DMS114 treated with DMSO at 0.1 percent for 48 hours (cell line): ENCODE measurements around the gene MAN2C1.
"Not testable (repeated sequence)": the region's sequence is repeated elsewhere in the genome, so short reads cannot be mapped to it uniquely, and the experiment has no call there.

Experiments used
- DNase-seq: peaks from one replicate; lab custom pipeline; 2025; ENCODE audit not compliant: unreplicated experiment; lab: John Stamatoyannopoulos, UW

Gene MAN2C1

DNA sequence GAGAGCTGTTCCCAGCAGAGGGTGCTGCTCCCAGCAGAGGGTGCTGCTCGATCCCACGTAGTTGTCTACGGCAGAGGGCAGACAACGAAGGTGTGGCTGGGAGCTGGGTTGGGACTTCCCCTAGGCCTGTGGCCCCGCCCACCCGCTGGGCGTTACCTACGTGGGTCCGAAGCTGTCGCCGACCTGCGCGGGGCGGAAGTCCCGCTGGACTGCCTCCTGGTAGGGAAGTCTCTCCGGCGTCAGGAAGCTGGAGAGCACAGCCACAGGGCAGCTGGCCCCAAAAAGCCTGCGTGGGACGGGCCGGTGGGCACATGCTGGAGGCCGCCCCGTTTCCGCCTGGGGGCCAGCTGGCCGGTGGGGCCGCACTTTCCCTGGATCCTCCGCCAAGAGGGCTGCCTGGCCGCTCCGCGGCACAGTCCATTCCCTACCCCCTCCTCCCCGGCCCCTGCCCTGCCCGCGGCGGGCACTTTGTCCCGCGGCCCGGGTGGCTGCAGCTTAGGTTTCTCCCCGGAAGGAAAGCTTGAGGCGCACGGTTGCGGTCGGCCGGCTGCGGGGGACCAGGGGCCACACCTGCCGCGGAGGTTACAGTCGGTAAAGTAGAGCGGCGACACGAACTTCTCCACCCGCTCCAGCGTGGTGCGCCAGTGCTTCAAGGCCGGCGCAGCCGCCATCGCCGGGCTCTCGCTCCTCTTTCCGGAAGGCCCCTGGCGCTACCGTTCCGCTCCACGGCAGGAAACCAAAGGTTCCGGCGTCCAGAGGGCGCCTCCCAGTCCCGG is at the start of gene MAN2C1:
MAN2C1 (minus strand) TSS at position 695 of the 776 bp plus-strand sequence; CDS start at position 671, 24 bp downstream.
- DNase-seq: peak; percentile 95

DNA sequence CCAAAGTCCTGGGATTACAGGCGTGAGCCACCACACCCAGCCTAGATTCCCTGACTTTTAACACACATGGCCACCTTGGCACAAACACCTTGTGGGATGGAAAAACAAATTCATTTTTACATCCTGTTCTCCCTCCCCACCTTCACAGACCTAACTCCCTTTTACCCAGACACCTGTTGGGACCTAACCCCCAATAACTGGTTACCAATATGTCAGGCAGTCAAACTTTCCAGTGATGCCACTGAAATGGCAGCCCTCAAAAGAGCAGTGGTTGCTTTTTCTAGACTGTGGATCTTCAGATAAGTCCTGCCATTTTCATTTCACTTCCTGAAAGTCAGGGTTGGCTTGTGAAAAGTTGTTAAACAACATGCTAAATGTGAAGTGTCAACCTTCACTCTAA is 48.2 kb upstream of the MAN2C1 start:
- no peak for DNase-seq

DNA sequence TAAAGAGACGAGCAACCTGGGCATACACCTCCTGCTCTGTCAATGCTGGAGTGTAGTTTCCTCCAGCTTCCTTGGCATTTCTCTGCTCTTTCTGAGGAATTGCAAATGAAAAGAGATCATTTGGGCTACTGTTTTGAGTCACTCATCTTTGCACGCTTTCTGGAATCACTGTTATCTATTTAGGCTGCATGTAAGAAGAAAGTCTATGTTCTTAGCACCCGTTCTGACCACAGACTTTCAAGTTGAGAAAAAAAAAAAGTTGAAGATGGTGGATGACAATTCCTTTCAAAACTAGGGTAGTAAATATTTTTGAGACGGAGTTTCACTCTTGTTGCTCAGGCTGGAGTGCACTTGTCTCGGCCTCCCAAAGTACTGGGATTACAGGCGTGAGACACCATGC is 41.8 kb upstream of the MAN2C1 start:
- no peak for DNase-seq

GRCh38 chr15:75407083-75407482 is 38.7 kb upstream of the MAN2C1 start:
- DNase-seq: no peak

GRCh38 chr15:75403892-75404291 is 35.5 kb upstream of the MAN2C1 start:
- DNase-seq: no peak

DNA sequence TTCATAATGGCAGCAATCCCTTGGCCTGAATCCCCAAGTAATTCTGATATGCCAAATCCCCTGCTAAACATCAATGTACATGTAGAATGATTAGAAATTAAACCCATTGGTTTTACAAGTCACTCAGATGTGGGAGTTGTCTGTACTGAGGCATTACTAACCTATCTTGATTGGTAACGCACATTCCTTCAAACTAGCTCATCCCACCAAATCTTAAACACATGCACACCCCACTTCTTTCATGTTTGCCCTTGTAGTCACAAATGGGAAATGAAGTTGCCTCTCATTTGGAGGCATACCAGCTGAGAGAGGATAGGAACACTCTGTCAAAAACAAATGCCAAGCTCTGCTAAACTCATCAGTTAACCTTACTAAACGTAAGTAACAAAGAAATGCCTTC is 29.1 kb upstream of the MAN2C1 start:
- no peak for DNase-seq

GRCh38 chr15:75389791-75390382 is 21.5 kb upstream of the MAN2C1 start:
- DNase-seq: no peak

DNA sequence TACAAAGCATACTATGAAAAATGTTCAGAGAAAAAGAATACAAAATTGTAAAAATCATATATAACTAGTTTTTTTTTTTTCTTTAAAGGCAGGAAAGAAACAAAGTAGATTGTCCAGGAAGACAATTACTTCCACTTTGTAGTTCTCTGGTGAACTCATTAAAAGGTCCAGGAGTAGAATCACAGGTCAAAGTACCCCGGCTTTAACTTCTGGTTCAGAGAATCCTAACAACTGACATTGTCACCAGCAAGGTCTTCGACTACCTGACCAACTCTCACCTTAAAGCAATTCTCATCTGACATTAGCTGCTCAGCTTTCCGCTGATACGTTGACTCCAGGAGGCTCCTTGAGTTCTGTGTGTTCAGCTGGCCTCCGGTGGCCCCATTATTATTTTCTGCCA is 15.6 kb upstream of the MAN2C1 start:
- not testable (repeated sequence) for DNase-seq

- DNase-seq: no peak
Measured at GRCh38 chr15:75380773-75381172, 12.4 kb upstream of the MAN2C1 start.

DNA sequence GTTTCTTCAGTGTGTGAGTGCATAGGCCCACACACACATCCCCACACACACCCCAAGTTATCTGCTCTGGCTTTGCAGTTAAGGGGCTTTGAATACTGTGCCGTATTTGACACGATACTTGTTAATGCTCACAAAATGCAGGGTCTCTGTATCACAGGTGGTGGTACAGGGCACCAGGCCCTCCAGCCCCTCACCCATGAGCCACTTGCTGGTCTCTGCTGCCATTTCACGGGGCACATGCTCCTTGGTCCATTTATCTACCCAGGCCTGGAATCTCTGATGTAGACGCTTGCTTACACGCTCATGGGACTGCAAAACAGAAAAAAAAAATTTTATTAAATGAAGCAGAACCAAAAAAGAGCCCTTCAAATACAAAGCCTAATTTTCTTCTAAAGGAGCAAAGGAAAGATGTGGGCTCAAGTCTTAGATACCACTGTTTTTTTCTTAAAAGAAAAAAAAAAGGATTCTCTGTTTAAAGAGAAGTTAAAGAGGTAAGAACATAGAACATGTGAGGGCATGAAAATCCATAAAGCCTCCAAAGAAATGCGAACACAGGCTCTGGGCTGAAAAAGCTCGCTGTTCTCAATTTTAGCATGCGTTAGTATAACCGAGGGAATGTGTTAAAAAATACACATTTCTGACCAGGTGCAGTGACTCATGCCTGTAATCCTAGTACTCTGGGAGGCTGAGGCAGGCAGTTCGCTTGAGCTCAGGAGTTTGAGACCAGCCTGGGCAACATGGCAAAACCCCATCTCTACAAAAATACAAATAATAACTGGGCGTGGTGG is 3.7 kb upstream of the MAN2C1 start:
- no peak for DNase-seq

DNA sequence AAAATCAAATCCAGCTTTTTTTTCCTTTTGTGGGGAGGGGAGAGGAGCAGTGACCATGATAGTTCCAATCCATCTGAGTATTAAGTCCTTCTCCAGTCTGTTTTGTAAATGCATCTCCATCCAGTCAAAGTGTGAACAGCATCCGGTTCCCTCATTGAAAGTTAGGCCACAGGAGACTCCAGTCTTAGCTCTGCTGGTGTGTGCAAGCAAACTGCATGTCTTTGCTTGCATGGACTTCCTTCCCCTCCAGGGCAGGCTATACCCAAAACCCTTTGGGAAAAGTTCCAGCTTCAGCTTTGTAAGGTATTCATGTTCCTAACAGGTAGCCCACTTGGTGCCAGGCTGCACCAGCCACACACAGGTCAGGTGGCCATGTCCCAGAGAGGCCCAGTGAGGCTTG is 3.1 kb upstream of the MAN2C1 start:
- DNase-seq: no peak

GRCh38 chr15:75369897-75370581 is 1.6 kb upstream of the MAN2C1 start:
- DNase-seq: no peak

DNA sequence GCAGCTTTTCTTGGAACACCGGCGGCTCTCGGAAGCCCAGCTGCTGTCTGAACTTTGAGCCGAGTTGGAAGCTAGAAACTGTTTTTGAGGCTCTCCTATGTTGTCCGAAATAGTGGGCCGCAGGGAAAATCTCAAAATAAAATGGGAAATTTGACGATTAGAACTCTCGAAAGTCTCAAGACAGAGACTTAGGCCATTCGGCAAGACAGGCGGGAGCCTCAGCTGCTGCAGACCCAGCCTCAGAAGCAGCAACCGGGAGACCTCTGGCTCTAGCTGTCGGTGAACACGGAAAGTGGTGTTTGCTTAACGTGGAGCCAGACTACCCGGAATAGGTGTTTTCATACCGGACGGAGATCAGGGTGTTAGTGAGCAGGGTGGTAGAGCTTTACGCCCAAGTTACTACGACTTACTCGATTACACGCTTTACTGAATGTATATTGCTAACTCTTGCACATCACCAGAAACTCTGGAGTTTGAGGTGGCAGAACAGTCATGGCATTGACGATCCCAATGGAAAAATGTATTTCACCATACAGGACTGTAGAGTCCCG is 357 bp upstream of the MAN2C1 start:
- no peak for DNase-seq

DNA sequence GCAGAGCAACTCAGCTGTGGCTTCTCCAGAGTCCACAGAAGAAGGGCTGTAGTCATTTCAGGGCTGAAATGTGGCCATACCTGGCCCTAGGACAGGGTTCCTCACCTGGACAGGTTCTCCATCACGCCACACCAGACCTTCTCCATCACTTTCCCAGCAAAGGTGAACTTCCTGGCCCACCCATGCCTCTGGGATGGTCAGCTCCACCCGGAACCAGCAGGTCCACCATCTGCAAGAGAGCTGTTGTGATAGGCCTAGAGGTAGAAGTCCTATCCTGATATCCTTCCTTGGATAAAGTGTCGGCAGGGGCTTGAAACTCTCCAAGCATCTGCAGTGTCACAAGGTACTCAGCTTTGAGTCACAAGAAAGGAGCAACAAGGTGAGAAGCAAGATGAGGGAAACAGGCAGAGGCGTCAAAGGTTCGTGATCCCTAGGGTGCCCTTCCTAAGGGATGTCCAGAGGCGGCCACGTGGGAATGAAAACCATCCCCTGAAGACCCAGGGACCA is 948 bp downstream of the MAN2C1 start:
- DNase-seq: no peak

DNA sequence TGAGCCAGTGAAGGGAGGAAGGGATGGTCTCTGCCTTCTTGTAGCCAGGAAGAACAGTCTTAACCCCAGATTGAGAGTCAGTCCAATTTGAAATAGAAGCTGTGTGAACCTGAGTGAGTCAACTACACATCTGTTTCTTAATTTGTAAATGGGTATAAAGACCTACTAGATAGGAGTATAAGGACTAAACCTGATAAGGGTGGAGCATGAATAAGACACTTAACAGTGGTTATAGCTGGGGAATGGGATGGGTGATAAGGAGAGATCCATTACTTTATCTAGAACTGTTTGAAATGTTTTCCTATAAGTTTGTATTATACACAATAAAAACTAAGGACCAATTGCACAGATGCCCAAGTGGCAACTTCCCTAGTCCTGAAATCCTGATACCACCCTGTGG is 1.4 kb downstream of the MAN2C1 start:
- DNase-seq: no peak

DNA sequence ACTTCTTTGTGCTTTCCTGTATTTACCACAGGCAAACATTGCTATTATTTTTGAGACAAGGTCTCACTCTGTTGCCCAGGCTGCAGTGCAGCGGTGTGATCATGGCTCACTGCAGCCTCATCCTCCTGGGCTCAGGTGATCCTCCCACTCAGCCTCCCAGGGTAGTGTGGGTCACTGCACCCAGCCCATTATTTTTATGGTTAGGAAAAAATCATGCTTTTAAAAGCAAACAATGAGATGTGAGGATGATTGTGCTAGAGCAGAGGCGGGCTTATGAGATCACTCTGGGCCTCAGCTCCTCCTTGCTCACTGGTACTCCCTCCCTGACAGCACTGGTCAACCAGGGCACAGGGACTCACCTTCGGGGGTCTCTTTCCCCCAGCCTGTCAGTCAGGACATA is 2.2 kb downstream of the MAN2C1 start:
- DNase-seq: no peak

DNA sequence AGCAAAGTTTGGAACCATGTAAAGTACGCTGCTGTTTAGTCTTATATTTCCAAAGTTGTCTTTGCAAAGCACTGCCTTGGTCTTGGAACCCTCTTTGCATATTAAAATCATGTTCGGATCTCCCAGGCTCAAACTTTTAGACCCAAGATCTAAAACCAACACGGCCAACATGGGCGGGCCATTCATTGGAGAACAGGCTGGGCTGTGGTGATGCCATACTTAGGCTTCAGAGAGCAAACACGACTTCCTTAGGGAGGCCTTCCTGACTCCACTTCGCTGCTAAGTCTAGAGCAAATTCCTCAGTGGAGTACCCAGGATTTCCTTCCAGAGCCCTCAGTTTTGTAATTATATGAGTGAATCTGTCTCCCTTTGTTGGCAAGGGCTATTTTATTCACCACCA is 3.5 kb downstream of the MAN2C1 start:
- DNase-seq: no peak

- no peak for DNase-seq
Measured at GRCh38 chr15:75363786-75364185, 4.6 kb downstream of the MAN2C1 start.

DNA sequence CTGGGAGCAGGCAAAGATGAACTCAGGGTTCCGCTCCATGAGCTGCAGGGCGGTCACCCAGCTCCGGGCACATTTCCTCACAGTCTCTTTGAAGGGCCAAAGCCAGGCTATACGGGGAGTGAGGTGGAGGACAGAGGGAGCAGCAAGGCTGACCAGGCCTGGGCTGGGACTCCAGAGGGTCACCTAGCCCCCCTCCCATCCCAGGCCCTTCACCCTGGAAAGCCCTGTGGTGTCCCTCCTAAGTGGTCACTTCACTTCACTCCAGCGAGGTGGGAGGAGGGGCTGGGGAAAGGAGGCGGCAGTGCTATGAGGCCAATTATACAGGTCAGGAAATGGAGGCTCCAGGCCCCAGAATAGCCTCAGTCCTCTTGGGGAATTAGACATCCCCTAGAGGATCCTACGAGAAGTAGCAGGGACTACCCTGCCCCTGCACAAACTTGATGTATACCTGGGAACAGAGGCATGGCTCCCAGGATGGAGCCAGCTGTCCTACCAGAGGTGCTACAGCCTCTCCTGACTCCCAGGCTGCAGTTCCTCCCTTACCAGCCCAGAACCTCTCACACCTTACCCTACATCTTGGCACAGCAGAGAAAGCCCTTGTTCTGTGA is 5.7 kb downstream of the MAN2C1 start:
- no peak for DNase-seq

GRCh38 chr15:75361989-75362641 is 6.3 kb downstream of the MAN2C1 start:
- no peak for DNase-seq
